Placental pericyte (primary cell): ENCODE results near the gene BTG3. TPM values are rescaled to one million over a fixed set of nuclear protein-coding genes. Genes with fewer than 3 reads are reported as not detected.

Experiments
- small RNA-seq: library from RNA; depleted of rRNA; stranded (forward); fragments of <200 nt; gene quantifications from one replicate; pipeline ENCODE3, GENCODE V24; 2012; ENCODE audit warnings: low replicate concordance
- total RNA-seq: library from RNA; depleted of rRNA; stranded (reverse); fragments of >200 nt; gene quantifications from 2 replicates; pipeline ENCODE4 v1.2.3, GENCODE V29; 2012

The BTG3 gene, protein sequence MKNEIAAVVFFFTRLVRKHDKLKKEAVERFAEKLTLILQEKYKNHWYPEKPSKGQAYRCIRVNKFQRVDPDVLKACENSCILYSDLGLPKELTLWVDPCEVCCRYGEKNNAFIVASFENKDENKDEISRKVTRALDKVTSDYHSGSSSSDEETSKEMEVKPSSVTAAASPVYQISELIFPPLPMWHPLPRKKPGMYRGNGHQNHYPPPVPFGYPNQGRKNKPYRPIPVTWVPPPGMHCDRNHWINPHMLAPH
- total RNA-seq, result 27.4 and 29.3 TPM in 2 replicates

DNA sequence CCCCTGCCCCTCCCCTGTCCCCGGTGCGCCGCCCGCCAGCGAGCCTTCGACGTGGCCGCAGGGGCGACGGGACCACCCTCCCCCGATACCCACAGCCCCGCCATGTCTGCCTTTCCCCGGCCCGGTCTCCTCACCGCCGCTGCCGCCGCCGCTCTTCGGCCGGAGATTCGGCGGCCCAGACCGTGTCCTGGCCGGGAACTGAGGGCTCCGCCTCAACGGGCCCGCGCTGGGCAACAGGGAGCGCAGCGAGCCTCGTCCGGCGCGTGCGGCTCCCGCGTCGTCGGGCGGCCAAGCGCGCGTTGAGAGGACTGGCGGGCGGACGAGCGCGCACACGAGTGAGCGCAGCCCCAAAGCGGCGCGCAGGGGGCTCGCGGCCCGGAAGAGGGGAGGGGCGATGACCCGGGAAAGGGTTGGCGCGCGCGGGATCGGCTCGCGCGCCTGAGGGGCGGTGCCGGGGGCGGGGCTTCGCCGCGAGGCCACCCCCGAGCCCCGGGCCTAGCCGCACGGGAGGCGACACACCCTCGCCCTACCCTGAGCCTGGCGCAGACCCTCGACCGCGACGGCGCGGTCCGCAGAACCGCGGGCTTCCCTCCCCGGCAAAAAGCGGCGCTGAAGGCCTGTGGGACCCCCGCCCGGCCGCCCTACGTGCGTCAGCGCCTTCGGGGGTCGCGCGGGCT lies at the start of gene BTG3:
Gene BTG3 (minus strand): TSS at position 337 of the 677 bp plus-strand sequence. CDS start 3,757 bp downstream, outside the sequence.

Small RNA genes lying within 50 kb of the gene (small RNA-seq; reads per million reads assigned to genes)
- gene RF00019, result not detected

Other genes starting within 250 kb of the BTG3 start
- 3.1 and 5.6 TPM in 2 replicates for gene CXADR, start 99.9 kb downstream of the BTG3 start, total RNA-seq
- 4.2 and 8.4 TPM in 2 replicates for gene C21orf91, start 206.5 kb upstream of the BTG3 start, total RNA-seq